HUES64 (cell line): ENCODE measurements around the gene SLC10A3.
"Not testable (repeated sequence)": the region's sequence is repeated elsewhere in the genome, so short reads cannot be mapped to it uniquely, and the experiment has no call there.

Source experiments
- H3K27ac ChIP-seq: 2 replicates; pipeline ENCODE4 v1.7.0; 2013; ENCODE audit warnings: low read depth, low read length, inconsistent platforms
- H3K27me3 ChIP-seq: 2 replicates; pipeline ENCODE4 v1.6.1; 2013; ENCODE audit warnings: mild to moderate bottlenecking, low read length; ENCODE audit not compliant: insufficient read depth
- H3K36me3 ChIP-seq: 2 replicates; pipeline ENCODE4 v1.6.1; 2013; ENCODE audit warnings: mild to moderate bottlenecking, low read length; ENCODE audit not compliant: insufficient read depth
- H3K4me1 ChIP-seq: 2 replicates; pipeline ENCODE4 v1.6.1; 2013; ENCODE audit warnings: mild to moderate bottlenecking, low read length, moderate library complexity; ENCODE audit not compliant: insufficient read depth
- H3K4me3 ChIP-seq: 2 replicates; pipeline ENCODE4 v1.5.1; 2013; ENCODE audit warnings: mild to moderate bottlenecking, low read length, moderate library complexity
- H3K9ac ChIP-seq: 2 replicates; pipeline ENCODE4 v1.6.1; 2013; ENCODE audit warnings: mild to moderate bottlenecking, low read depth, low read length
- H3K9me3 ChIP-seq: 2 replicates; pipeline ENCODE4 v1.6.1; 2013; ENCODE audit warnings: low read depth, low read length; ENCODE audit not compliant: insufficient read depth
- WGBS: fragments of 150-250, 120-280 bp; methylation state at CpG from one replicate; pipeline ENCODE4 v1.1.7; 2013; ENCODE audit warnings: missing lambda C conversion rate; 5-methylcytosine and 5-hydroxymethylcytosine counted together

Gene SLC10A3

GRCh38 chrX:154507673-154508383 is 17.4 kb upstream of the SLC10A3 start:
- H3K9ac ChIP-seq, result no peak overlapping the region
- H3K9me3 ChIP-seq, result no peaks in the 10 kb centered on the region
- H3K4me3 ChIP-seq, result no peak overlapping the region
- WGBS, result 85% methylated on average over 23 of the region's 24 CpGs
- peaks cover 9% of the 10 kb centered on the region; the same call in 1 of the 2 replicates for H3K36me3 ChIP-seq
- no peaks in the 10 kb centered on the region for H3K27me3 ChIP-seq
- H3K4me1 ChIP-seq, result no peaks in the 10 kb centered on the region
- H3K27ac ChIP-seq, result no peak overlapping the region

GRCh38 chrX:154506483-154507332 is 16.3 kb upstream of the SLC10A3 start:
- Histone ChIP-seq H3K4me1 (no peaks in the 10 kb centered on the region), H3K27me3 (no peaks in the 10 kb centered on the region), H3K27ac (no peak overlapping the region), H3K4me3 (no peak overlapping the region), H3K36me3 (peaks cover 9% of the 10 kb centered on the region; the same call in 1 of the 2 replicates), H3K9ac (no peak overlapping the region), H3K9me3 (no peaks in the 10 kb centered on the region)
- WGBS, result 95% methylated on average over 37 of the region's 37 CpGs

- Histone ChIP-seq H3K36me3 (peaks cover 9% of the 10 kb centered on the region; the same call in 1 of the 2 replicates), H3K9ac (no peak overlapping the region), H3K4me3 (no peak overlapping the region), H3K4me1 (no peaks in the 10 kb centered on the region), H3K27me3 (no peaks in the 10 kb centered on the region), H3K27ac (no peak overlapping the region), H3K9me3 (no peaks in the 10 kb centered on the region)
- 82% methylated on average over 12 of the region's 12 CpGs for WGBS
Observed at GRCh38 chrX:154505734-154506133, 15.3 kb upstream of the SLC10A3 start.

GRCh38 chrX:154502989-154503388 is 12.6 kb upstream of the SLC10A3 start:
- H3K9ac ChIP-seq, result no peak overlapping the region
- WGBS, result 94% methylated on average over 3 of the region's 3 CpGs
- no peaks in the 10 kb centered on the region for H3K27me3 ChIP-seq
- H3K27ac ChIP-seq, result no peak overlapping the region
- no peak overlapping the region for H3K4me3 ChIP-seq
- H3K9me3 ChIP-seq, result no peaks in the 10 kb centered on the region
- H3K36me3 ChIP-seq, result peaks cover 3% of the 10 kb centered on the region; the same call in 1 of the 2 replicates
- no peaks in the 10 kb centered on the region for H3K4me1 ChIP-seq

GRCh38 chrX:154502098-154502497 is 11.7 kb upstream of the SLC10A3 start:
- Histone ChIP-seq H3K36me3 (peaks cover 3% of the 10 kb centered on the region; the same call in 1 of the 2 replicates), H3K4me3 (no peak overlapping the region), H3K9me3 (no peaks in the 10 kb centered on the region), H3K27ac (no peak overlapping the region), H3K9ac (no peak overlapping the region), H3K27me3 (no peaks in the 10 kb centered on the region), H3K4me1 (no peaks in the 10 kb centered on the region)
- 86% methylated on average over 7 of the region's 8 CpGs for WGBS

- H3K27ac ChIP-seq, H3K4me1 ChIP-seq, H3K27me3 ChIP-seq, H3K9ac ChIP-seq, H3K36me3 ChIP-seq, H3K9me3 ChIP-seq, H3K4me3 ChIP-seq: not testable (repeated sequence)
- 96% methylated on average over 7 of the region's 7 CpGs for WGBS
Observed at GRCh38 chrX:154501423-154501822, 11.0 kb upstream of the SLC10A3 start.

GRCh38 chrX:154496591-154497137 is 6.2 kb upstream of the SLC10A3 start:
- WGBS, result 90% methylated on average over 4 of the region's 4 CpGs
- not testable (repeated sequence) for H3K9ac ChIP-seq, H3K36me3 ChIP-seq

GRCh38 chrX:154495472-154495922 is 5.1 kb upstream of the SLC10A3 start:
- Histone ChIP-seq H3K27ac (no peak overlapping the region), H3K27me3 (no peaks in the 10 kb centered on the region), H3K36me3 (no peaks in the 10 kb centered on the region), H3K9ac (no peak overlapping the region), H3K4me3 (no peak overlapping the region), H3K4me1 (no peaks in the 10 kb centered on the region), H3K9me3 (no peaks in the 10 kb centered on the region)
- 100% methylated on average over 3 of the region's 6 CpGs for WGBS

More at GRCh38 chrX:154496591-154497137, 6.2 kb upstream of the SLC10A3 start:
- not testable (repeated sequence) for H3K9me3 ChIP-seq, H3K4me3 ChIP-seq, H3K27ac ChIP-seq, H3K27me3 ChIP-seq, H3K4me1 ChIP-seq

- H3K27ac ChIP-seq, result no peak overlapping the region
- no peaks in the 10 kb centered on the region for H3K9me3 ChIP-seq
- H3K36me3 ChIP-seq, result no peaks in the 10 kb centered on the region
- H3K4me3 ChIP-seq, result no peak overlapping the region
- no peak overlapping the region for H3K9ac ChIP-seq
- H3K4me1 ChIP-seq, result no peaks in the 10 kb centered on the region
- no peaks in the 10 kb centered on the region for H3K27me3 ChIP-seq
- 79% methylated on average over 3 of the region's 3 CpGs for WGBS
Observed at GRCh38 chrX:154494715-154495114, 4.3 kb upstream of the SLC10A3 start.

- H3K9ac ChIP-seq, result peak overlapping the region; percentile 30; the same call in 1 of the 2 replicates
- no peaks in the 10 kb centered on the region for H3K4me1 ChIP-seq
- peak overlapping the region; percentile 59 for H3K4me3 ChIP-seq
- peaks cover 4% of the 10 kb centered on the region for H3K36me3 ChIP-seq
- WGBS, result 8% methylated on average over 19 of the region's 19 CpGs
- H3K27ac ChIP-seq, result no peak overlapping the region
- H3K9me3 ChIP-seq, result no peaks in the 10 kb centered on the region
- no peaks in the 10 kb centered on the region for H3K27me3 ChIP-seq
Observed at GRCh38 chrX:154490021-154490413, 412 bp downstream of the SLC10A3 start.

- Histone ChIP-seq H3K9me3 (no peaks in the 10 kb centered on the region), H3K4me3 (no peak overlapping the region), H3K27ac (no peak overlapping the region), H3K9ac (no peak overlapping the region), H3K27me3 (no peaks in the 10 kb centered on the region), H3K36me3 (peaks cover 12% of the 10 kb centered on the region), H3K4me1 (no peaks in the 10 kb centered on the region)
- 94% methylated on average over 4 of the region's 4 CpGs for WGBS
Observed at GRCh38 chrX:154489182-154489581, 1.2 kb downstream of the SLC10A3 start.
